Fibroblast of the aortic adventitia (primary cell): ENCODE results near the gene YWHAE. TPM values are rescaled to one million over a fixed set of nuclear protein-coding genes. Genes with fewer than 3 reads are reported as not detected.
"Not testable (repeated sequence)": the region's sequence is repeated elsewhere in the genome, so short reads cannot be mapped to it uniquely, and the experiment has no call there.

Experiments
- DNase-seq: peaks from one replicate; pipeline ENCODE4 v3.0.0-alpha.2; 2010; ENCODE audit warnings: low read depth
- H3K4me3 ChIP-seq: 2 replicates; pipeline ENCODE4 v1.5.1; 2011; ENCODE audit warnings: low read depth, mild to moderate bottlenecking, control low read depth, low read length, moderate library complexity
- total RNA-seq: library from RNA; depleted of rRNA; stranded (reverse); fragments of >200 nt; gene quantifications from 2 replicates; pipeline ENCODE4 v1.2.3, GENCODE V29; 2012; ENCODE audit warnings: low replicate concordance
- TF ChIP-seq, protein P1 (sequence below): IDR thresholded peaks from 2 replicates; pipeline ENCODE4 v1.5.1; 2011; ENCODE audit warnings: mild to moderate bottlenecking, low read length, control low read depth, inconsistent platforms; ENCODE audit not compliant: insufficient read depth

The YWHAE gene
- total RNA-seq, 1 donor, result 628 TPM

GRCh38 chr17:1421470-1421869 is 21.4 kb upstream of the YWHAE start:
- H3K4me3 ChIP-seq, result no peak overlapping the region
- TF ChIP-seq, protein P1, sequence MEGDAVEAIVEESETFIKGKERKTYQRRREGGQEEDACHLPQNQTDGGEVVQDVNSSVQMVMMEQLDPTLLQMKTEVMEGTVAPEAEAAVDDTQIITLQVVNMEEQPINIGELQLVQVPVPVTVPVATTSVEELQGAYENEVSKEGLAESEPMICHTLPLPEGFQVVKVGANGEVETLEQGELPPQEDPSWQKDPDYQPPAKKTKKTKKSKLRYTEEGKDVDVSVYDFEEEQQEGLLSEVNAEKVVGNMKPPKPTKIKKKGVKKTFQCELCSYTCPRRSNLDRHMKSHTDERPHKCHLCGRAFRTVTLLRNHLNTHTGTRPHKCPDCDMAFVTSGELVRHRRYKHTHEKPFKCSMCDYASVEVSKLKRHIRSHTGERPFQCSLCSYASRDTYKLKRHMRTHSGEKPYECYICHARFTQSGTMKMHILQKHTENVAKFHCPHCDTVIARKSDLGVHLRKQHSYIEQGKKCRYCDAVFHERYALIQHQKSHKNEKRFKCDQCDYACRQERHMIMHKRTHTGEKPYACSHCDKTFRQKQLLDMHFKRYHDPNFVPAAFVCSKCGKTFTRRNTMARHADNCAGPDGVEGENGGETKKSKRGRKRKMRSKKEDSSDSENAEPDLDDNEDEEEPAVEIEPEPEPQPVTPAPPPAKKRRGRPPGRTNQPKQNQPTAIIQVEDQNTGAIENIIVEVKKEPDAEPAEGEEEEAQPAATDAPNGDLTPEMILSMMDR, result no peak
- DNase-seq, result no peak

- DNase-seq, result no peak
- TF ChIP-seq, protein P1, result no peak
- H3K4me3 ChIP-seq, result no peak overlapping the region
Measured at GRCh38 chr17:1420981-1421380, 21.0 kb upstream of the YWHAE start.

- TF ChIP-seq, protein P1, result no peak
- no peak for DNase-seq
- no peak overlapping the region for H3K4me3 ChIP-seq
Measured at GRCh38 chr17:1420163-1420562, 20.1 kb upstream of the YWHAE start.

DNA sequence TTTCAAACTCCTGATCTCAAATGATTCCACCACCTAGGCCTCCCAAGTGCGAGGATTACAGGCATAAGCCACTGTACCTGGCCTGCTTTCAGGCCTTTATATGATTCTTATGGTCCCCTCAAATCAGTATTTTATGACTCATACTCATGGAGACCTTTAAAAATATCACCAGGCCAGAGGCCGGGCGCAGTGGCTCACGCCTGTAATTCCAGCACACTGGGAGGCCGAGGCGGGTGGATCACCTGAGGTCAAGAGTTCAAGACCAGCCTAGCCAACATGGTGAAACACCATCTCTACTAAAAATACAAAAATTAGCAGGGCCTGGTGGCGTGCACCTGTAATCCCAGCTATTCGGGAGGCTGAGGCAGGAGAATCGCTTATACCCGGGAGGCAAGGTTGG is 18.5 kb upstream of the YWHAE start:
- not testable (repeated sequence) for DNase-seq, H3K4me3 ChIP-seq

GRCh38 chr17:1416414-1416813 is 16.4 kb upstream of the YWHAE start:
- no peak for DNase-seq
- TF ChIP-seq, protein P1, result no peak

DNA sequence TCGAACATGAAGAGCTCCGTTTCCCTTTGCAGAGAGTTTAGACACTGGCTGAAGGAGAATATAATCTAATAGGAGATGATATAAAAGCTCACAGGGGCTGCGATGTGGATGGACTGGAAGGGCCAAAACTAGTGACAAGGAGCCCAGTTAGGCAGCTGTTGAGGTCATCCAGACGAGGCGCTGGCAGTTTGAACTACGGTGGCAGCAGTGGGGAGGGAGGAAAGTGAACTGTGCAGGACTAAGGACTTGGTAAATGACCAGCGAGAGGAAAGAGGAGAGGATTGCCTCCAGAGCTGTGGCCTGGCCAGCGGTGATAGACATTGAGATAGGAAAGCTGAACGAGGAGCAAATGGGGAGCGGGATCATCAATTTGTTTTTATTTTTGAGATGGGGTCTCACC is 14.6 kb upstream of the YWHAE start:
- H3K4me3 ChIP-seq, result no peak overlapping the region
- TF ChIP-seq, protein P1, result no peak
- DNase-seq, result no peak

More at GRCh38 chr17:1416414-1416813, 16.4 kb upstream of the YWHAE start:
- no peak overlapping the region for H3K4me3 ChIP-seq

GRCh38 chr17:1414001-1414574 is 14.1 kb upstream of the YWHAE start:
- DNase-seq, result no peak
- TF ChIP-seq, protein P1, result no peak
- no peak overlapping the region for H3K4me3 ChIP-seq
